Measurements from ENCODE around the gene PEAK1.

PEAK1 gene

DNA sequence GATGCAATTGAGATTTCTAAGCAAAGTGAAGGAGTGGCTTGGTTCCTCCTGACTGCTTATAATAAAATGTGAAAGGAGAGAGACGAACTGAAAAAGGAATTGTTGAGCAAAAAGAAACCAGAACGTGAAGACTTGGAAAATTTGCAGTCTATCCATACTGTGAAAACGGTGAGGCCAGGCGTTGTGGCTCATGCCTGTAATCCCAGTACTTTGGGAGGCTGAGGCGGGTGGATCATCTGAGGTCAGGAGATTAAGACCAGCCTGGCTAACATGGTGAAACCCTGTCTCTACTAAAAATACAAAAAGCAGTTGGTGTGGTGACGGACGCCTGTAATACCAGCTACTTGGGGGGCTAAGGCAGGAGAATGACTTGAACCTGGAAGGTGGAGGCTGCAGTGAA is 292.3 kb downstream of the PEAK1 start:
- TF ChIP-seq ZC3H10 (CRISPR knock-in tag; IDR thresholded peaks at IDR 0.05) (no peak), ZFP30 (CRISPR knock-in tag; IDR thresholded peaks at IDR 0.05) (no peak), ARNTL (CRISPR knock-in tag; IDR thresholded peaks at IDR 0.05; ENCODE audit: borderline replicate concordance, low read depth) (no peak), ESRRG (CRISPR knock-in tag; IDR thresholded peaks at IDR 0.05) (no peak), ZNF70 (CRISPR knock-in tag; IDR thresholded peaks at IDR 0.05) (no peak), POU6F1 (CRISPR knock-in tag; IDR thresholded peaks at IDR 0.05; ENCODE audit: borderline replicate concordance, low read depth) (no peak), RARB (CRISPR knock-in tag; IDR thresholded peaks at IDR 0.05) (no peak), BACH2 (CRISPR knock-in tag; IDR thresholded peaks at IDR 0.05; ENCODE audit: borderline replicate concordance) (no peak), ZNF565 (CRISPR knock-in tag; conservative IDR thresholded peaks at IDR 0.05; ENCODE audit: low read depth) (no peak), OSR1 (CRISPR knock-in tag; IDR thresholded peaks at IDR 0.05) (no peak), TCF4 (CRISPR knock-in tag; IDR thresholded peaks at IDR 0.05; ENCODE audit: borderline replicate concordance) (no peak), CSDC2 (CRISPR knock-in tag; IDR thresholded peaks at IDR 0.05) (no peak), PATZ1 (CRISPR knock-in tag; IDR thresholded peaks at IDR 0.05; ENCODE audit: borderline replicate concordance) (no peak)
- TF ChIP-seq, protein P1, sequence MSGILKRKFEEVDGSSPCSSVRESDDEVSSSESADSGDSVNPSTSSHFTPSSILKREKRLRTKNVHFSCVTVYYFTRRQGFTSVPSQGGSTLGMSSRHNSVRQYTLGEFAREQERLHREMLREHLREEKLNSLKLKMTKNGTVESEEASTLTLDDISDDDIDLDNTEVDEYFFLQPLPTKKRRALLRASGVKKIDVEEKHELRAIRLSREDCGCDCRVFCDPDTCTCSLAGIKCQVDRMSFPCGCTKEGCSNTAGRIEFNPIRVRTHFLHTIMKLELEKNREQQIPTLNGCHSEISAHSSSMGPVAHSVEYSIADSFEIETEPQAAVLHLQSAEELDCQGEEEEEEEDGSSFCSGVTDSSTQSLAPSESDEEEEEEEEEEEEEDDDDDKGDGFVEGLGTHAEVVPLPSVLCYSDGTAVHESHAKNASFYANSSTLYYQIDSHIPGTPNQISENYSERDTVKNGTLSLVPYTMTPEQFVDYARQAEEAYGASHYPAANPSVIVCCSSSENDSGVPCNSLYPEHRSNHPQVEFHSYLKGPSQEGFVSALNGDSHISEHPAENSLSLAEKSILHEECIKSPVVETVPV (CRISPR knock-in tag; IDR thresholded peaks at IDR 0.05): no peak

DNA sequence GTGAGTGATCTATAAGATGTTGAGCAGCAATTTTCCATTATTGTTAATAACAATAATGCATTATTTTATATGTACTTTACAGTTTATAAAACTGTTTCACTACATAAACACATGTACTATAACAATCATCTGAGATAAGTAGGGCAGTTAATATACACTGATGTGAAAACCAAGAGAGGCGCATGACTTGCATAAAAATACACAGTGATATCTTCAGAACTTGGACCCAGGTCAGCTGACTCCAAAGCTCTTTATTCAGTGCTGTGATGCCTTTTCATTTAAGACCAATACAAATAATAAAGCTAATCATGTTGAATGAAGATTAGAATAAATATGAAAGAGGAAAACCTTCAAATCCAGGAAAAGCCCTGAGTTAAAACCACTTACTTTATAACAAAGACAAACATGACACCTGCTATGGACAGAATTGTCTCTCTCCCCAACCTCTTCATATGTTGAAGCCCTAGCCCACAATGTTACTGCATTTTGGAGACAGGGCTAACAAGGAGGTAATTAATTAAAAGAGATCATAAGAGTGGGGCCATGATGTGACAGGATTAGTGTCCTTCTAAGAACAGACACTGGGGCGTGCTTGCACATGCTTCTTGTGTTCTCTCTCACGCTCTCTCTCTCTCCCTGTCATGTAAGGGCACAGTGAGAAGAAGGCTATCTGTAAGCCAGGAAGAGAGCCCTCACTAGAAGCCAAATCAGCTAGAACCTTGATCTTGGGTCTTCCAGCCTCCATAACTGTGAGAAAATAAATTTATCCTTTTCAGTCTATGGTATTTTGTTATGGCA is 293.2 kb downstream of the PEAK1 start:
- TF ChIP-seq TCF4 (CRISPR knock-in tag; IDR thresholded peaks at IDR 0.05; ENCODE audit: borderline replicate concordance) (no peak), ZNF70 (CRISPR knock-in tag; IDR thresholded peaks at IDR 0.05) (no peak), PPARA (CRISPR knock-in tag; IDR thresholded peaks at IDR 0.05; ENCODE audit: borderline replicate concordance) (no peak), ZFP3 (CRISPR knock-in tag; IDR thresholded peaks at IDR 0.05) (no peak), ISL1 (CRISPR knock-in tag; IDR thresholded peaks at IDR 0.05) (no peak), ZFP30 (CRISPR knock-in tag; IDR thresholded peaks at IDR 0.05) (no peak), TOX (CRISPR knock-in tag; IDR thresholded peaks at IDR 0.05; ENCODE audit: borderline replicate concordance) (no peak), ZNF565 (CRISPR knock-in tag; conservative IDR thresholded peaks at IDR 0.05; ENCODE audit: low read depth) (no peak), SNAI2 (CRISPR knock-in tag; IDR thresholded peaks at IDR 0.05) (no peak), RARB (CRISPR knock-in tag; IDR thresholded peaks at IDR 0.05) (no peak), BACH2 (CRISPR knock-in tag; IDR thresholded peaks at IDR 0.05; ENCODE audit: borderline replicate concordance) (no peak), TSHZ2 (CRISPR knock-in tag; IDR thresholded peaks at IDR 0.05) (no peak), GLIS3 (CRISPR knock-in tag; IDR thresholded peaks at IDR 0.05) (no peak)
- ATAC-seq: no peak

More for the DNA sequence above, 292.3 kb downstream of the PEAK1 start:
- no peak for ATAC-seq

DNA sequence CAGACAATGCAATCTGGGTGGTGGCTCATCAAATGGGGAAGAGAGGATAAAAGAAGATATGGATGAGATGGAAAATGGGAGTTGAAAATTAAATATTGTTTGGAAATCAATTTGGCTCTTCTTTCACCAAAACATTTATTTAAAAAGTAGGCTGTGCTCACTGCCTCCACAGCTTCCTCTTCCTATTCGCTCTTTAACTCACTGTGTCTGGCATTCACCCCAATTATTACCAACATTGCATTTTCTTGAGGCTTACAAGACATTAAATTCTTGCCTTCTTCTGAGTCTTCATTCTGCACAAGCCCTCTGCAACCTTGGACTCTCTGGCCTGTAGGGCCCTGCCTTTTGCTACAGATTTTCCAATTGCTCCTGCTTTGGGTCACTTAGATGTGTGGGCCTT is 296.1 kb downstream of the PEAK1 start:
- no peak for ATAC-seq

More for the DNA sequence above, 296.1 kb downstream of the PEAK1 start:
- TF ChIP-seq TCF4 (CRISPR knock-in tag; IDR thresholded peaks at IDR 0.05; ENCODE audit: borderline replicate concordance) (no peak), ZNF565 (CRISPR knock-in tag; conservative IDR thresholded peaks at IDR 0.05; ENCODE audit: low read depth) (no peak)

Data from SK-N-SH treated with all-trans-retinoic acid at 6 μM for 48 hours (cell line).